Measurements from ENCODE around the gene BABAM2.

- TF ChIP-seq, protein P1, sequence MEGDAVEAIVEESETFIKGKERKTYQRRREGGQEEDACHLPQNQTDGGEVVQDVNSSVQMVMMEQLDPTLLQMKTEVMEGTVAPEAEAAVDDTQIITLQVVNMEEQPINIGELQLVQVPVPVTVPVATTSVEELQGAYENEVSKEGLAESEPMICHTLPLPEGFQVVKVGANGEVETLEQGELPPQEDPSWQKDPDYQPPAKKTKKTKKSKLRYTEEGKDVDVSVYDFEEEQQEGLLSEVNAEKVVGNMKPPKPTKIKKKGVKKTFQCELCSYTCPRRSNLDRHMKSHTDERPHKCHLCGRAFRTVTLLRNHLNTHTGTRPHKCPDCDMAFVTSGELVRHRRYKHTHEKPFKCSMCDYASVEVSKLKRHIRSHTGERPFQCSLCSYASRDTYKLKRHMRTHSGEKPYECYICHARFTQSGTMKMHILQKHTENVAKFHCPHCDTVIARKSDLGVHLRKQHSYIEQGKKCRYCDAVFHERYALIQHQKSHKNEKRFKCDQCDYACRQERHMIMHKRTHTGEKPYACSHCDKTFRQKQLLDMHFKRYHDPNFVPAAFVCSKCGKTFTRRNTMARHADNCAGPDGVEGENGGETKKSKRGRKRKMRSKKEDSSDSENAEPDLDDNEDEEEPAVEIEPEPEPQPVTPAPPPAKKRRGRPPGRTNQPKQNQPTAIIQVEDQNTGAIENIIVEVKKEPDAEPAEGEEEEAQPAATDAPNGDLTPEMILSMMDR (IDR thresholded peaks at IDR 0.05; ENCODE audit: borderline replicate concordance, extremely low read depth, low read length, poor library complexity, severe bottlenecking), result no peak
- TF ChIP-seq EZH2 (IDR thresholded peaks at IDR 0.05; ENCODE audit: borderline replicate concordance, low read depth, low read length, severe bottlenecking), result no peak
These were observed 348.7 kb downstream of the BABAM2 start for GRCh38 chr2:28239207-28239606.

All from DND-41 (cell line).